Measurements from ENCODE around the gene MEIOB.
"Not testable (repeated sequence)": the region's sequence is repeated elsewhere in the genome, so short reads cannot be mapped to it uniquely, and the experiment has no call there.

Gene MEIOB

DNA sequence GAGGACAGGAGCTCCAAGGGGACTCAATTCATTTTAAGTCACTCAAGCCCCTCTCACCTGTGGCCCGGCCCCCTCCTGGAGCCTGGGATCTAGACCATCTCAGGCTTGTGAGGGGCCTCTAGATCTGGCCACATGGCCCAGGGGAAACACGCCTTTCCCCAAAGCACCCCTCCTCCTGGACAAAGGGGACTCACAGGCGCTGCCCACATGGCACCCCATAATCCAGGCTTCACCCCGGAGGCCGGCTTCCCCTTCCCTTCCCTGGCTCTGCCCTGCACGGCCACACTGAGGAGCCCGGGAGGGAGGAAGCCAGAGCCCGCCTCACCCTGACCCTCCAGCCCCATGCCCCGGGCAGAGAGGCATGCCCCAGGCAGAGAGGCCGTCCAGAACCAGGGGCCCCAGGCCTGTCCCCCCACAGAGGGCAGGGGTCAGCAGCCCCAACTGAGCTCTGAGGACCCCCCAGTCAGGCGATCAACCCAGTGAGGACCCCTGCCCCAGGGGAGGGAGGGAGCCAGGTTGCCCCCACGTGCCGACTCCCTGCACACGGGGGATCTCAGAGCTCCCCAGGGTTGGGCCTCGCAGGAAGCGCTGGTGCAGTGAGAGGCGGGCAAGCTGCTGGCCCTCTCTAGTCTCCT is 35.4 kb upstream of the MEIOB start:
- no peak for DNase-seq

- no peak for DNase-seq
Measured at GRCh38 chr16:1906846-1907165, 34.8 kb upstream of the MEIOB start.

DNA sequence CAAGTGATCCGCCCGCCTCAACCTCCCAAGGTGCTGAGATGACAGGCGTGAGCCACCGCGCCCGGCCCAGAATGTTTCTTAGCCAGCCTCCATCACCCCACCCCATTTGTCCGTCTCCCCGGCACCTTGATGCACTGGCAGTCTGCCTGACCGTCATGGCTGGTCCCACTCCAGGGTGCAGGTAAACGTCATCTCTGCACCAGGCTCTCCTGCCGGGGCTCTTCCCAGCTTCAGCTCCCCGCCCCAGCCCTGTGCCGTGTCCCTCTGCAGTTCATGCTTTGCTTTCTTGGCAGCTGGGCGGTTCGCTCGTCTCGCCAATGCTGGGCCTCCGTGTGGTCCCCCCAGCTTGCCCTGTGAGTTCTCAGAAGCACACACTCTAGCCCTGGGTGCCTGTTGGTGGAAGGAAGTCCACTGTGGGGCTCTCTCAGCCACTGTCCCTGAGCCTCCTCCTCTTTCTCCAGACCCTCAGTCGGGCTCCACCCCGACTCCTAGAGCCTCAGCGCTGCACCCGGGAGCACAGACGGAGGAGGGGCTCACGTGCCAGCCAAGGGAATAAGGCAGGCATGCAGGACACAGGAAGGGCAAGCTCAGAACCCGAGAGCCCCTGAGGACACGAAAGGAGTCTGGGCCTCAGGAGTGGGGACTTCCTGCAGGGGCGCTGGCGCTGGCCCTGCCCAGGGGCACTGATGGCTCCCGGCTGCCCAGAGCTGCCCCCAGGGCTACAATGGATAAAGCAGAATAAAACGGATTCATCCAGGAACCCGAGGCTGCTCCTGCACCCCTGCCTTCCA is 34.3 kb upstream of the MEIOB start:
- peak; percentile 56 for DNase-seq

- DNase-seq = no peak
Measured at GRCh38 chr16:1903845-1904840, 32.2 kb upstream of the MEIOB start.

- DNase-seq = no peak
Measured at GRCh38 chr16:1903220-1903574, 31.2 kb upstream of the MEIOB start.

DNA sequence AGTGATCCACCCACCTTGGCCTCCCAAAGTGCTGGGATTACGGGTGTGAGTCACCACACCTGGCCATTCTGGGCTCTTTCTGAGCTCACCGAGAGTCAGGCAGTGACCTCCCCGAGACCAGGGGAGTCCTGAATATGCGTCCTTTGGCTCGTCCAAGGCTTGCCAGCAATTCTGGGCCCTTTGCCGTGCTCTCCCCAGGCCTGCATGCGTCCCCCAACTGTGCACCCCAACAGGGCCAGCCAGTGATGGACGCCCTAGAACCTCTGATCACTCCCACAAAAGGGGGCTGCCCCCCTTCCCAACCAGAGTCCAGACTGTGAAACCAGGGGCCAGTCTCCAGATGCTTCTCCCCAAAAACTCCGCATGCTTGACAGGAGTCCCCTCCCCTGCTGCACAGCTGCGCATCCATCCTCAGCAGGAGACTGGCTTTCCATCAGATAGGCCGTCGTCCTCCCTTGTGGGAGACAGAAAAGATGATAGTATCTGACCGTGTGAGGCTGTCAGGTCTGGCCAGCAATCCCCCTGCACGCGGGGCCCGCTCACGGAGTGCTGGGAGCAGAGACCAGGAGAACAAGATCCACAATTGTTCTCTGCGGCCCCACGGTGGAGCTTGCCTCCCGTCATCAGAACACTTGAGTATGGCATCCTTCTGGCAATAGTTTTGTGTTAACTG is 30.7 kb upstream of the MEIOB start:
- no peak for DNase-seq

- DNase-seq = no peak
Measured at GRCh38 chr16:1900452-1900774, 28.4 kb upstream of the MEIOB start.

GRCh38 chr16:1899641-1900451 is 27.9 kb upstream of the MEIOB start:
- no peak for DNase-seq

DNA sequence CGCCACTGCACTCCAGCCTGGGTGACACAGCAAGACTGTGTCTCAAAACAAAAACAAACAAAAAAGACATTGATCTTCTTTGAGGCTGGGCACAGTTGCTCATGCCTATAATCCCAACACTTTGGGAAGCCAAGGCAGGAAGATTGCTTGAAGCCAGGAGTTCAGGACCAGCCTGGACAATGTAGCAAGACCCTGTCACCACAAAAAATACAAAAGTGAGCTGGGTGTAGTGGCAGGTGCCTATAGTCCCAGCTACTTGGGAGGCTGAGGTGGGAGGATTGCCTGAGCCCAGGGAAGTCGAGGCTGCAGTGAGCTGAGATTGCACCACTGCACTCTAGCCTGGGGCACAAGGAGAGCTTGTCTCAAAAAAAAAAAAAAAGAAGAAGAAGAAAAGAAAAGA is 25.7 kb upstream of the MEIOB start:
- not testable (repeated sequence) for DNase-seq

DNA sequence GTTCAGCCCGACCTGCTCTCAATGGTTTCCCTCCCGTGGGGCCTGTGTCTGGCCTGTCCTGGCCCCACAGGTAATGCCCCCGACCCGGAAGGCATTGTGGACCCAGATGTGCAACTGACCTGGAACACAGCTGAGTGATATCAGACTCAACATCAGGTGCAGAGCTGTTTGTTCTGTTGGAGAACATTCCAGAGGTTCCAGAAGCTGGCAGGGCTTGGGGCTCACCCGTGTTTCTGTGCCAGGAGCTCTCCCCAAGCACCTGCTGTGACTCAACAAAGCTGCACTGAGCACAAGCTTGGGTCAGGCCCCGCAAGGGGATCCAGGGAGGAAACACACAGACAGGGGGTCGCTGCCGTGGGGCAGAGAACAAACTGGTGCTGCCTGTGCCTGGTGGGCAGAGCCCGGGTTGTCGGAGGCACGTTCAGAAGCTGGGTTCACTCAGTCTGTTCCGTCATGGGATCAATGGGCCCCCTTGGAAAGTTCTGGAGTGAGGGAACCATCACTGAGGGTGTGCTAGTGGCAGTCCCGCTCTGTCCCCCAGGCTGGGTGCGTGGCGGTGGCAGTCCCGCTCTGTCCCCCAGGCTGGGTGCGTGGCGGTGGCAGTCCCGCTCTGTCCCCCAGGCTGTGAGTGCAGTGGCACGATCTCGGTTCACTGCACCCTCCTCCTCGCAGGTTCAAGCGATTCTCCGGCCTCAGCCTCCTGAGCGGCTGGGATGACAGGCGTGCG is 24.1 kb upstream of the MEIOB start:
- DNase-seq = no peak

DNA sequence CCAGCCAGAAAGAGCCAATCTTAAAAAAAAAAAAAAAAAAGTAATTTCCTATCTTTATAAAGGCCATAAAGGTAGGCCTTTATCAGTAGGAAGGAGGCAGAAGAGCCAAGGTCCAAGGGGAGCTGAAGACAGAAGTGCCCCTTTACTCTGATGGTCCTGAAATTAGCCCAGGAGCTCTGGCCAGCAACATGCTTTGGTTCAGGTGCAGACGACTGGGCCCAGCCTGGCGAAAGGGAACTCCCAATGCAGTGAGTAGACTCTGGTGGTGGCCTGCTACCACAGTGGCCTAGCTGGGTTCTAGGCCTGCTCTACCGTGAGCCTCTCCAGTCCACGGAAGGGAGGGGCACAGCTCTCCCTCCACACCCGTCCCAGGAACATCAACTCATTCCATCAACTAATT is 23.1 kb upstream of the MEIOB start:
- no peak for DNase-seq

GRCh38 chr16:1890708-1891050 is 18.7 kb upstream of the MEIOB start:
- DNase-seq = no peak

- DNase-seq = no peak
Measured at GRCh38 chr16:1890024-1890707, 18.2 kb upstream of the MEIOB start.

DNA sequence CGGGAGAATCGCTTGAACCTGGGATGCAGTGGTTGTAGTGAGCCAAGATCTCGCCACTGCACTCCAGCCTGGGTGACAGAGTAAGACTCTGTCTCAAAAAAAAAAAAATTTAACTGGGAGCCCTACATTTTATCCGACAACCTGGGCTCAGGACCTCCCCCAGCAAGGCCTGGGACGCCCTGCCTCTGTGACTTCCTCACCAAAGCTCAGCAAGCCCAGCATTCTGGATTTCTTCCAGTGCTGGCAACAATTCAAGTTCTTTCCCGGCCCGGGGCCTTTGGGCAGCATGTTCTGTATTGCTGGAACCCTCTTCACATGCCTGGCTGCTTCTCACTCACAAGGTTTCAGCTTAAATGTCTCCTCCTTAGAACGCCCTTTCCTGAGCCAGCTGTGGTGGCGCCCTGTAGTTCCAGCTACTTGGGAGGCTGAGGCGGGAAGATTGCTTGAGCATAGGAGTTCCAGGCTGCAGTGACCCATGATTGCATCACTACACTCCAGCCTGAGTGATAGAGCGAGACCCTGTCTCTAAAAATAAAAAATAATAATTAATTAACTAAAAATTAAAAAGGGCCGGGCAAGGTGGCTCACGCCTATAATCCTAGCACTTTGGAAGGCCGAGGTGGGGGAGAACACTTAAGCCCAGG is 15.9 kb upstream of the MEIOB start:
- no peak for DNase-seq

DNA sequence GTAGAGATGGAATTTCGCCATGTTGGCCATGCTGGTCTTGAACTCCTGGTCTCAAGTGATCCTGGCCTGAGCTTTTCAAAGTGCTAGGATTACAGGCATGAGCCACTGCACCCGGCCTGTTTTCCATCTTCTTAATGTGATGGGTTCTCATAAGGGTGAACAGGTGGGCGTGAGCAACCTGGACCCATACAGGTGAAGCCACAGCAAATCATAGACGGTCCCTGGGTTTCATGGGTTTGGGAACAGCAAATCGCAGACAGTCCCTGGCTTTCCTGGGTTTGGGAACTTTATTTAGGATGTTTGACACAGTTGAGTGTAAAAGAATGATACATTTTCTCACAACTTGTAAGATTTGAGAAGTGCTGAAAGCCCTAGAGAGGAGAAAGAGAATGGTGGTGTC is 12.9 kb upstream of the MEIOB start:
- DNase-seq = no peak

- peak; percentile 36 for DNase-seq
Measured at GRCh38 chr16:1884155-1884760, 12.3 kb upstream of the MEIOB start.

DNA sequence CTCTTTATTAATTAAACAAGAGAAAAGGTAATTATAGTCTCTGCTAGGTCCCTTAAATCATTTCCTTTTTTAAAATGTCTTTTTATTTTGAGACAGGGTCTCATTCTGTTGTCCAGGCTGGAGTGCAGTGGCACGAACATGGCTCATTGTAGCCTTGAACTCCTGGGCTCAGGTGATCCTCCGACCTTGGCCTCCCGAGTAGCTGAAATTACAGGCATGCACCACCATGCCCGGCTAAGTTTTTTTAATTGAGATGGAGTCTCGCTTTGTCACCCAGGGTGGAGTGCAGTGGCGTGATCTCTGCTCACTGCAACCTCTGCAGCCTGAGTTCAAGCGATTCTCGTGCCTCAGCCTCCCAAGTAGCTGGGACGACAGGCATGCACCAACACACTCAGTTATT is 9.2 kb upstream of the MEIOB start:
- not testable (repeated sequence) for DNase-seq

- no peak for DNase-seq
Measured at GRCh38 chr16:1879477-1879876, 7.5 kb upstream of the MEIOB start.

- no peak for DNase-seq
Measured at GRCh38 chr16:1878256-1878655, 6.3 kb upstream of the MEIOB start.

GRCh38 chr16:1877804-1878203 is 5.8 kb upstream of the MEIOB start:
- DNase-seq = no peak
